SH-SY5Y (cell line): Measurements from ENCODE around the gene OMP.

Source experiments
- GATA2 ChIP-seq: IDR thresholded peaks from 2 replicates; pipeline ENCODE4 v1.6.1; 2011; ENCODE audit warnings: mild to moderate bottlenecking, low read depth, low read length
- GATA3 ChIP-seq: IDR thresholded peaks from 2 replicates; pipeline ENCODE4 v1.6.1; 2011; ENCODE audit warnings: low read depth, mild to moderate bottlenecking, low read length, moderate library complexity

- TF ChIP-seq GATA2 (no peak), GATA3 (no peak)
These were observed 8.2 kb downstream of the OMP start for GRCh38 chr11:77110836-77111235.
